ENCODE data around the gene ZNF365.

GRCh38 chr10:62442006-62442405 is 67.8 kb downstream of the ZNF365 start:
- TF ChIP-seq CTCF (IDR thresholded peaks at IDR 0.05), result no peak
- no peak for TF ChIP-seq POLR2A (IDR thresholded peaks at IDR 0.05)
